Measurements from ENCODE around the gene BBS9. TPM values are rescaled to one million over a fixed set of nuclear protein-coding genes. Genes with fewer than 3 reads are reported as not detected.

Gene BBS9
- total RNA-seq, 4 donors from 2014 or later = 16.4 to 26.0 (median 21.4) TPM

DNA sequence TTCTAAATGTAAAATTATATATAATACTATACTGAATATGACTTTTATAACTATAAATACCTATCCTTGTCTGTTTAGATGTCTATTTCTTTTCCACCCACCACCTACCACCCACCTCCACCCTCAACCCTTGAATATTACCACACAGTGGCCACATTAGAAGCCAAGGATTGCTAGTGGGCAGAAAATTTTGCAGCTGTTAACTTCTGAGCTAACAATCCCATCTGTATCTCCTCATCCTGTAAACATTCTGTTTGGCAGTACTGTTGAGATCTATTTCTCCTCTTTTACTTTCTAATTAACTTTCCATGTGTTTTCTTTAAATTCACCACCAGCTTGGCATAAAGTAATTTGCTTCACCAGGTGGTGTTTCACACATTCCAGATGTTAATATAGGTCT, 494.9 kb downstream of the BBS9 start:
- H3K27me3 ChIP-seq = no peaks in the 10 kb centered on the region
- no peaks in the 10 kb centered on the region for H3K4me1 ChIP-seq
- no peaks in the 10 kb centered on the region for H3K36me3 ChIP-seq
- TF ChIP-seq POLR2A (IDR thresholded peaks at IDR 0.05) = no peak
- TF ChIP-seq, protein P1, sequence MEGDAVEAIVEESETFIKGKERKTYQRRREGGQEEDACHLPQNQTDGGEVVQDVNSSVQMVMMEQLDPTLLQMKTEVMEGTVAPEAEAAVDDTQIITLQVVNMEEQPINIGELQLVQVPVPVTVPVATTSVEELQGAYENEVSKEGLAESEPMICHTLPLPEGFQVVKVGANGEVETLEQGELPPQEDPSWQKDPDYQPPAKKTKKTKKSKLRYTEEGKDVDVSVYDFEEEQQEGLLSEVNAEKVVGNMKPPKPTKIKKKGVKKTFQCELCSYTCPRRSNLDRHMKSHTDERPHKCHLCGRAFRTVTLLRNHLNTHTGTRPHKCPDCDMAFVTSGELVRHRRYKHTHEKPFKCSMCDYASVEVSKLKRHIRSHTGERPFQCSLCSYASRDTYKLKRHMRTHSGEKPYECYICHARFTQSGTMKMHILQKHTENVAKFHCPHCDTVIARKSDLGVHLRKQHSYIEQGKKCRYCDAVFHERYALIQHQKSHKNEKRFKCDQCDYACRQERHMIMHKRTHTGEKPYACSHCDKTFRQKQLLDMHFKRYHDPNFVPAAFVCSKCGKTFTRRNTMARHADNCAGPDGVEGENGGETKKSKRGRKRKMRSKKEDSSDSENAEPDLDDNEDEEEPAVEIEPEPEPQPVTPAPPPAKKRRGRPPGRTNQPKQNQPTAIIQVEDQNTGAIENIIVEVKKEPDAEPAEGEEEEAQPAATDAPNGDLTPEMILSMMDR (IDR thresholded peaks at IDR 0.05) = no peak
- TF ChIP-seq POLR2AphosphoS5 (IDR thresholded peaks at IDR 0.05) = no peak
- no peak overlapping the region for H3K4me3 ChIP-seq
- no peak overlapping the region for H3K27ac ChIP-seq
- DNase-seq (ENCODE audit: low spot score in 2 of 2) = no peak
- H3K9me3 ChIP-seq = no peaks in the 10 kb centered on the region

DNA sequence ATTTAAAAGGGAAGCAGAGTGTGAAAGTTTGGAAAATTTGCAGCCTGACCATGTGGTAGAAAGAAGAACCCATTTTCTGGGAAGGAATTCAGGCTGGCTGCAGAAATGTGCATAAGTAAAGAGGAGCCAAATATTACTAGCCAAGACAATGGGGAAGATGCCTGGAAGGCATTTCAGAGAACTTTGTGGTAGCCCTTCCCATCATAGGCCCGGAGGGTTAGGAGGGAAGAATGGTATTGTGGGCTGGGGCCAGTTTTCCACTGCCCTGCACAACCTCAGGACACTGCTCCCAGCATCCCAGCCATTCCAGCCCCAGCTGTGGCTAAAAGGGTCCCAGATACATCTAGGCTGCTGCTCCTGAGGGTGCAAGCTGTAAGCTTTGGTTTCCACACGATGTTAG, 497.5 kb downstream of the BBS9 start:
- H3K36me3 ChIP-seq = no peaks in the 10 kb centered on the region
- no peak for DNase-seq (ENCODE audit: low spot score in 2 of 2)
- no peaks in the 10 kb centered on the region for H3K27me3 ChIP-seq
- H3K4me3 ChIP-seq = no peak overlapping the region
- no peak for TF ChIP-seq POLR2AphosphoS5 (IDR thresholded peaks at IDR 0.05)
- no peak for TF ChIP-seq POLR2A (IDR thresholded peaks at IDR 0.05)
- TF ChIP-seq EP300 (IDR thresholded peaks at IDR 0.05) = no peak
- TF ChIP-seq, protein P1 (IDR thresholded peaks at IDR 0.05) = no peak
- H3K9me3 ChIP-seq = no peaks in the 10 kb centered on the region
- 67% methylated on average over 1 of the region's 2 CpGs for WGBS
- H3K4me1 ChIP-seq = no peaks in the 10 kb centered on the region
- no peak overlapping the region for H3K27ac ChIP-seq

DNA sequence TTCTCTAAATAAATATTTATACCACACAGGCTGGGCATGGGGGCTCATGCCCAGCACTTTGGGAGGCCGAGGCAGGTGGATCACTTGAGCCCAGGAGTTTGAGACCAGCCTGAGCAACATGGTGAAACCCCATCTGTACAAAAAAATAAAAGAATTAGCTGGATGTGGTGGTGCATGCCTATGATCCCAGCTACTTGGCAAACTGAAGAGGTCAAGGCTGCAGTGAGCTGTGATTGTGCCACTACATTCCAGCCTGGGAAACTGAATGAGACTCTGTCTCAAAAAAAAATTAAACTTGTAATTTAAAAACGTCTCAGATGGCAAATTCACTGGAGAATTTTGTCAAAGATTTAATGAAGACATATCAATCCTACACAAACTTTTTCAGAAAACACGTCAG, 498.4 kb downstream of the BBS9 start:
- 73% methylated on average over 3 of the region's 3 CpGs for WGBS
- H3K27me3 ChIP-seq = no peaks in the 10 kb centered on the region
- H3K9me3 ChIP-seq = no peaks in the 10 kb centered on the region
- no peaks in the 10 kb centered on the region for H3K36me3 ChIP-seq
- H3K4me1 ChIP-seq = no peaks in the 10 kb centered on the region
- H3K4me3 ChIP-seq = no peak overlapping the region
- TF ChIP-seq POLR2AphosphoS5 (IDR thresholded peaks at IDR 0.05) (no peak), EP300 (IDR thresholded peaks at IDR 0.05) (no peak), POLR2A (IDR thresholded peaks at IDR 0.05) (no peak)
- TF ChIP-seq, protein P1 (IDR thresholded peaks at IDR 0.05) = no peak
- DNase-seq (ENCODE audit: low spot score in 2 of 2) = no peak
- no peak overlapping the region for H3K27ac ChIP-seq

DNA sequence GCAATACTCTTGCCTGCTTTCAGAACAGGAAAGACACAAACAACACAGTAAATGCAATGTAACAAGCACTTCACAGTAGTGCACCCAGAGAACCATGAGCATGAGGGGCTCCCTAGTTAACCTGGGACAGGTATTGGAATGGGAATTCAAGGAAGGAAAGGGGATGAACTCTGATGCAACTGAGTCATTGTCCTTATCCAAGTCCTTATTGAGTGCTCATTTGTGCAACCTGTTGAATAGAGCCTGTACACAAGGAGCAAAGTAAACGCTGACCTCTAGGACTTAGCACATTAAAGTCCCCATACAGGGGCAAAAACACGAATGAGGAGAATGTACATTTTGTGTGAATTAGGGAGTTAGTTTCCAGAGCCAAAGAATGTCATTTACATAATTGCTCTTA, 499.5 kb downstream of the BBS9 start:
- Histone ChIP-seq H3K27ac (no peak overlapping the region), H3K27me3 (no peaks in the 10 kb centered on the region), H3K4me1 (no peaks in the 10 kb centered on the region), H3K4me3 (no peak overlapping the region), H3K9me3 (no peaks in the 10 kb centered on the region), H3K36me3 (no peaks in the 10 kb centered on the region)
- WGBS = 82% methylated on average over 2 of the region's 2 CpGs
- TF ChIP-seq POLR2A (IDR thresholded peaks at IDR 0.05) (no peak), POLR2AphosphoS5 (IDR thresholded peaks at IDR 0.05) (no peak), EP300 (IDR thresholded peaks at IDR 0.05) (no peak)
- TF ChIP-seq, protein P1 (IDR thresholded peaks at IDR 0.05) = no peak
- no peak for DNase-seq (ENCODE audit: low spot score in 2 of 2)

DNA sequence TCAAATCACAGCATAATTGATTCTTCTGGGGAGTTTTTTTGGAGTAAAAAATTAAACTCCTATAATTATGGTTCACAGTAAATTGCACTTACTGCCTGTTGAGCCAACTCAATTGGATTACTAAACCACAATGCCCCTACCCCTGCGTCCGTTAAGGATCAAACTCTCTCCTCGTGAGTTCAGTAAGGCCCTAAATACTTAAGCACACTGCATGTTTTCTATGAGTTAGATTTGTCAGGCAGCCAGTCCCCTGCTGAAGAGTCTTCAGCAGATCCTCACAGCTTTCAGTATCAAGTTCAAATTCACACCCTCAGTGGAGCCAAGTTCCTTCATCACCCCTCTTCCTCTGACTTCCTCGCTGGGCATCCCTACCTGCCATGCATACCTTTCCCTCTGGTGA, 501.0 kb downstream of the BBS9 start:
- no peak for DNase-seq (ENCODE audit: low spot score in 2 of 2)
- Histone ChIP-seq H3K4me3 (no peak overlapping the region), H3K27ac (no peak overlapping the region), H3K9me3 (no peaks in the 10 kb centered on the region), H3K36me3 (no peaks in the 10 kb centered on the region), H3K27me3 (no peaks in the 10 kb centered on the region), H3K4me1 (no peaks in the 10 kb centered on the region)
- WGBS = 92% methylated on average over 4 of the region's 4 CpGs
- TF ChIP-seq, protein P1 (IDR thresholded peaks at IDR 0.05) = no peak
- TF ChIP-seq POLR2A (IDR thresholded peaks at IDR 0.05) (no peak), EP300 (IDR thresholded peaks at IDR 0.05) (no peak), POLR2AphosphoS5 (IDR thresholded peaks at IDR 0.05) (no peak)

All from suprapubic skin (tissue), 4 donors.